Muscle layer of colon (tissue), 2 donors: ENCODE data around the gene CACNB1.

Experiments used
- H3K27ac ChIP-seq: one replicate; pipeline ENCODE4 v1.7.0; 2013; ENCODE audit warnings: low read depth, mild to moderate bottlenecking, low read length, moderate library complexity
- H3K27me3 ChIP-seq, 2 donors: one replicate each; pipeline ENCODE4 v1.7.0; 2013; ENCODE audit warnings: low read length in 2 of 2, mild to moderate bottlenecking in 2 of 2; ENCODE audit not compliant: insufficient read depth in 2 of 2, control insufficient read depth in 1 of 2
- H3K36me3 ChIP-seq: one replicate; pipeline ENCODE4 v1.7.0; 2013; ENCODE audit warnings: mild to moderate bottlenecking, low read length; ENCODE audit not compliant: insufficient read depth
- H3K4me1 ChIP-seq: one replicate; pipeline ENCODE4 v1.7.0; 2013; ENCODE audit warnings: mild to moderate bottlenecking, low read length; ENCODE audit not compliant: insufficient read depth
- H3K4me3 ChIP-seq, 2 donors: one replicate each; pipeline ENCODE4 v1.7.0; 2013; ENCODE audit warnings: low read length in 2 of 2, low read depth in 1 of 2, mild to moderate bottlenecking in 1 of 2, moderate library complexity in 1 of 2
- H3K9ac ChIP-seq: one replicate; pipeline ENCODE4 v1.7.0; 2013; ENCODE audit warnings: low read length
- H3K9me3 ChIP-seq: one replicate; pipeline ENCODE4 v1.7.0; 2013; ENCODE audit warnings: mild to moderate bottlenecking, low read length
- donor health status: abdominal sarcoma.
- donor health status: Adenocarcinoma of cecum.

The CACNB1 gene

GRCh38 chr17:39144416-39144840, 53.0 kb downstream of the CACNB1 start:
- Histone ChIP-seq H3K36me3 (no peaks in the 10 kb centered on the region), H3K4me3 (no peak overlapping the region), H3K27me3 (no peaks in the 10 kb centered on the region), H3K4me1 (peaks cover 9% of the 10 kb centered on the region), H3K9ac (no peak overlapping the region), H3K9me3 (no peaks in the 10 kb centered on the region), H3K27ac (no peak overlapping the region)

- Histone ChIP-seq H3K4me3 (no peak overlapping the region), H3K27me3 (no peaks in the 10 kb centered on the region), H3K4me1 (peaks cover 9% of the 10 kb centered on the region), H3K36me3 (no peaks in the 10 kb centered on the region), H3K9ac (no peak overlapping the region), H3K27ac (peak overlapping the region; percentile 31), H3K9me3 (no peaks in the 10 kb centered on the region)
These were observed 53.8 kb downstream of the CACNB1 start for GRCh38 chr17:39143552-39144093.

- peaks cover 9% of the 10 kb centered on the region for H3K4me1 ChIP-seq
- H3K27me3 ChIP-seq = no peaks in the 10 kb centered on the region
- no peak overlapping the region for H3K4me3 ChIP-seq
- no peak overlapping the region for H3K9ac ChIP-seq
- no peaks in the 10 kb centered on the region for H3K9me3 ChIP-seq
- H3K36me3 ChIP-seq = no peaks in the 10 kb centered on the region
- H3K27ac ChIP-seq = no peak overlapping the region
These were observed 55.4 kb downstream of the CACNB1 start for GRCh38 chr17:39141915-39142664.

GRCh38 chr17:39141294-39141693, 56.2 kb downstream of the CACNB1 start:
- H3K27ac ChIP-seq = no peak overlapping the region
- no peak overlapping the region for H3K4me3 ChIP-seq
- H3K9me3 ChIP-seq = no peaks in the 10 kb centered on the region
- no peak overlapping the region for H3K9ac ChIP-seq
- peaks cover 9% of the 10 kb centered on the region for H3K4me1 ChIP-seq
- H3K27me3 ChIP-seq = no peaks in the 10 kb centered on the region
- H3K36me3 ChIP-seq = no peaks in the 10 kb centered on the region

GRCh38 chr17:39139561-39139960, 57.9 kb downstream of the CACNB1 start:
- no peaks in the 10 kb centered on the region for H3K9me3 ChIP-seq
- no peaks in the 10 kb centered on the region for H3K27me3 ChIP-seq
- no peak overlapping the region for H3K27ac ChIP-seq
- peaks cover 9% of the 10 kb centered on the region for H3K4me1 ChIP-seq
- no peak overlapping the region for H3K9ac ChIP-seq
- H3K4me3 ChIP-seq = no peak overlapping the region
- H3K36me3 ChIP-seq = no peaks in the 10 kb centered on the region

- H3K4me3 ChIP-seq = no peak overlapping the region
- no peak overlapping the region for H3K27ac ChIP-seq
These were observed 58.3 kb downstream of the CACNB1 start for GRCh38 chr17:39139161-39139511.

GRCh38 chr17:39138431-39139160, 58.9 kb downstream of the CACNB1 start:
- no peaks in the 10 kb centered on the region for H3K9me3 ChIP-seq
- H3K36me3 ChIP-seq = no peaks in the 10 kb centered on the region
- H3K27me3 ChIP-seq = no peaks in the 10 kb centered on the region
- H3K4me1 ChIP-seq = peaks cover 5% of the 10 kb centered on the region
- no peak overlapping the region for H3K9ac ChIP-seq
- no peak overlapping the region for H3K27ac ChIP-seq
- H3K4me3 ChIP-seq = no peak overlapping the region

More at GRCh38 chr17:39139161-39139511, 58.3 kb downstream of the CACNB1 start:
- Histone ChIP-seq H3K36me3 (no peaks in the 10 kb centered on the region), H3K9me3 (no peaks in the 10 kb centered on the region), H3K9ac (no peak overlapping the region), H3K27me3 (no peaks in the 10 kb centered on the region), H3K4me1 (peaks cover 7% of the 10 kb centered on the region)

- no peak overlapping the region for H3K4me3 ChIP-seq
- no peaks in the 10 kb centered on the region for H3K36me3 ChIP-seq
- H3K27ac ChIP-seq = no peak overlapping the region
- H3K9me3 ChIP-seq = no peaks in the 10 kb centered on the region
- no peaks in the 10 kb centered on the region for H3K4me1 ChIP-seq
- no peaks in the 10 kb centered on the region for H3K27me3 ChIP-seq
- no peak overlapping the region for H3K9ac ChIP-seq
These were observed 62.6 kb downstream of the CACNB1 start for GRCh38 chr17:39134878-39135277.

- H3K9ac ChIP-seq = no peak overlapping the region
- no peaks in the 10 kb centered on the region for H3K4me1 ChIP-seq
- no peaks in the 10 kb centered on the region for H3K27me3 ChIP-seq
- no peak overlapping the region for H3K4me3 ChIP-seq
- H3K36me3 ChIP-seq = no peaks in the 10 kb centered on the region
- H3K27ac ChIP-seq = no peak overlapping the region
- no peaks in the 10 kb centered on the region for H3K9me3 ChIP-seq
These were observed 65.3 kb downstream of the CACNB1 start for GRCh38 chr17:39132192-39132610.

- Histone ChIP-seq H3K27me3 (no peaks in the 10 kb centered on the region), H3K27ac (no peak overlapping the region), H3K4me3 (no peak overlapping the region), H3K36me3 (no peaks in the 10 kb centered on the region), H3K9me3 (no peaks in the 10 kb centered on the region), H3K9ac (no peak overlapping the region), H3K4me1 (no peaks in the 10 kb centered on the region)
These were observed 65.9 kb downstream of the CACNB1 start for GRCh38 chr17:39131616-39132015.

- no peaks in the 10 kb centered on the region for H3K36me3 ChIP-seq
These were observed 67.3 kb downstream of the CACNB1 start for GRCh38 chr17:39130205-39130604.

More at GRCh38 chr17:39130205-39130604, 67.3 kb downstream of the CACNB1 start:
- Histone ChIP-seq H3K9me3 (no peaks in the 10 kb centered on the region), H3K9ac (no peak overlapping the region), H3K27me3 (no peaks in the 10 kb centered on the region), H3K27ac (no peak overlapping the region), H3K4me1 (no peaks in the 10 kb centered on the region), H3K4me3 (no peak overlapping the region)
